Tongue (tissue), 2 donors: ENCODE results near the gene GRB14. TPM values are rescaled to one million over a fixed set of nuclear protein-coding genes. Genes with fewer than 3 reads are reported as not detected.
"Not testable (repeated sequence)": the region's sequence is repeated elsewhere in the genome, so short reads cannot be mapped to it uniquely, and the experiment has no call there.

Experiments
- DNase-seq: peaks from one replicate; pipeline ENCODE4 v3.0.0-alpha.2; 2015
- total RNA-seq: library from RNA; depleted of rRNA; stranded (reverse); fragments of >200 nt; gene quantifications from one replicate; pipeline ENCODE4 v1.2.3, GENCODE V29; 2014

Gene GRB14
- total RNA-seq, 1 donor from 2014 or later = 19.7 TPM

- DNase-seq = peak; percentile 57
Measured at GRCh38 chr2:164495491-164496223, 125.6 kb downstream of the GRB14 start.

GRCh38 chr2:164485541-164485940 lies 135.7 kb downstream of the GRB14 start:
- DNase-seq = no peak

GRCh38 chr2:164479460-164479859 lies 141.8 kb downstream of the GRB14 start:
- peak; percentile 74 for DNase-seq

GRCh38 chr2:164478205-164478604 lies 143.1 kb downstream of the GRB14 start:
- DNase-seq = no peak

- no peak for DNase-seq
Measured at GRCh38 chr2:164474873-164475272, 146.4 kb downstream of the GRB14 start.

GRCh38 chr2:164473021-164473420 lies 148.3 kb downstream of the GRB14 start:
- no peak for DNase-seq

GRCh38 chr2:164465047-164465446 lies 156.2 kb downstream of the GRB14 start:
- DNase-seq = not testable (repeated sequence)

GRCh38 chr2:164464376-164464775 lies 156.9 kb downstream of the GRB14 start:
- no peak for DNase-seq

- DNase-seq = no peak
Measured at GRCh38 chr2:164458792-164459191, 162.5 kb downstream of the GRB14 start.

- DNase-seq = no peak
Measured at GRCh38 chr2:164457271-164457670, 164.0 kb downstream of the GRB14 start.

GRCh38 chr2:164456619-164457018 lies 164.7 kb downstream of the GRB14 start:
- peak; percentile 48 for DNase-seq

- DNase-seq = no peak
Measured at GRCh38 chr2:164453656-164454305, 167.5 kb downstream of the GRB14 start.

- DNase-seq = no peak
Measured at GRCh38 chr2:164450278-164450677, 171.0 kb downstream of the GRB14 start.

- DNase-seq = no peak
Measured at GRCh38 chr2:164449706-164450105, 171.6 kb downstream of the GRB14 start.

- DNase-seq = no peak
Measured at GRCh38 chr2:164447660-164448059, 173.6 kb downstream of the GRB14 start.

Other genes starting within 250 kb of the GRB14 start
- 27.1 TPM for gene COBLL1, start 220.3 kb upstream of the GRB14 start, total RNA-seq